Glutamatergic neuron (in vitro differentiated cells): Measurements from ENCODE around the gene GLT8D2. TPM values are rescaled to one million over a fixed set of nuclear protein-coding genes. Genes with fewer than 3 reads are reported as not detected.

Source experiments
- DNase-seq: peaks from one replicate; pipeline ENCODE4 v3.0.0; 2022
- H3K27ac Mint-ChIP-seq: one replicate; pipeline ENCODE4 v1.8.0; 2020; ENCODE audit warnings: mild to moderate bottlenecking, mixed read lengths, inconsistent platforms; ENCODE audit not compliant: unreplicated experiment
- H3K27me3 Mint-ChIP-seq: one replicate; pipeline ENCODE4 v1.8.0; 2020; ENCODE audit warnings: mild to moderate bottlenecking, moderate library complexity, mixed read lengths, inconsistent platforms; ENCODE audit not compliant: unreplicated experiment
- H3K36me3 Mint-ChIP-seq: one replicate; pipeline ENCODE4 v1.8.0; 2020; ENCODE audit warnings: mild to moderate bottlenecking, mixed read lengths, inconsistent platforms; ENCODE audit not compliant: unreplicated experiment
- H3K4me1 Mint-ChIP-seq: one replicate; pipeline ENCODE4 v1.8.0; 2020; ENCODE audit warnings: mild to moderate bottlenecking, low read depth, mixed read lengths, inconsistent platforms; ENCODE audit not compliant: unreplicated experiment
- H3K4me3 Mint-ChIP-seq: one replicate; pipeline ENCODE4 v1.8.0; 2020; ENCODE audit warnings: mild to moderate bottlenecking, mixed read lengths, inconsistent platforms; ENCODE audit not compliant: unreplicated experiment
- H3K9me3 Mint-ChIP-seq: one replicate; pipeline ENCODE4 v1.8.0; 2020; ENCODE audit warnings: mild to moderate bottlenecking, moderate library complexity, mixed read lengths, inconsistent platforms; ENCODE audit not compliant: unreplicated experiment
- total RNA-seq: library from RNA; stranded (reverse); fragmentation: NEBNext Ultra II Directional; extraction: Animal tissue kit (Norgen Biotek cat#: 25700); gene quantifications from one replicate; pipeline ENCODE4 v1.2.1, GENCODE V29; 2021; ENCODE audit not compliant: unreplicated experiment
- TF ChIP-seq, protein P1 (sequence below): fragments of 200-600 bp; sonication (generic); IDR thresholded peaks from one replicate; pipeline ENCODE4 v1.5.0; 2021; ENCODE audit not compliant: partially characterized antibody, unreplicated experiment

Gene GLT8D2
- total RNA-seq, 1 donor from 2014 or later, result not detected

DNA sequence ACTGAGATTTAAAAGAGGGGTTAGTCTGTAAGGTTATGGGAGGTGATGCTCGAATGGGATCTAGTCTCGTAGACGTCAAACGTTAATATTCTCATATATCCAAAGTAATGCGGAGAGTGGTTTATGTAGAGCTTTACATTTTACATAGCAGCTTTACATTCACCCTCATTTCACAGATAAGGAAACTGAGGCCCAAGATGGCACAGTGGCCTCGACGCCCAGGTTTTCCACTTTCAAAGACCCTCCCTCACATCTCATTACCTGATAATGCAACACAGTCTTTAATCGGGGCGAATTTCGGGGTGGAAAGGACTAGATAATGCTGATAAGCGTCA lies 84.8 kb downstream of the GLT8D2 start:
- TF ChIP-seq, protein P1, sequence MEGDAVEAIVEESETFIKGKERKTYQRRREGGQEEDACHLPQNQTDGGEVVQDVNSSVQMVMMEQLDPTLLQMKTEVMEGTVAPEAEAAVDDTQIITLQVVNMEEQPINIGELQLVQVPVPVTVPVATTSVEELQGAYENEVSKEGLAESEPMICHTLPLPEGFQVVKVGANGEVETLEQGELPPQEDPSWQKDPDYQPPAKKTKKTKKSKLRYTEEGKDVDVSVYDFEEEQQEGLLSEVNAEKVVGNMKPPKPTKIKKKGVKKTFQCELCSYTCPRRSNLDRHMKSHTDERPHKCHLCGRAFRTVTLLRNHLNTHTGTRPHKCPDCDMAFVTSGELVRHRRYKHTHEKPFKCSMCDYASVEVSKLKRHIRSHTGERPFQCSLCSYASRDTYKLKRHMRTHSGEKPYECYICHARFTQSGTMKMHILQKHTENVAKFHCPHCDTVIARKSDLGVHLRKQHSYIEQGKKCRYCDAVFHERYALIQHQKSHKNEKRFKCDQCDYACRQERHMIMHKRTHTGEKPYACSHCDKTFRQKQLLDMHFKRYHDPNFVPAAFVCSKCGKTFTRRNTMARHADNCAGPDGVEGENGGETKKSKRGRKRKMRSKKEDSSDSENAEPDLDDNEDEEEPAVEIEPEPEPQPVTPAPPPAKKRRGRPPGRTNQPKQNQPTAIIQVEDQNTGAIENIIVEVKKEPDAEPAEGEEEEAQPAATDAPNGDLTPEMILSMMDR, result no peak
- Mint-ChIP-seq H3K4me1 (peaks cover 10% of the 10 kb centered on the region), H3K27me3 (peaks cover 11% of the 10 kb centered on the region), H3K27ac (peak overlapping the region; percentile 100), H3K9me3 (peaks cover 7% of the 10 kb centered on the region), H3K36me3 (no peaks in the 10 kb centered on the region), H3K4me3 (peak overlapping the region; percentile 94)
- DNase-seq, result no peak

DNA sequence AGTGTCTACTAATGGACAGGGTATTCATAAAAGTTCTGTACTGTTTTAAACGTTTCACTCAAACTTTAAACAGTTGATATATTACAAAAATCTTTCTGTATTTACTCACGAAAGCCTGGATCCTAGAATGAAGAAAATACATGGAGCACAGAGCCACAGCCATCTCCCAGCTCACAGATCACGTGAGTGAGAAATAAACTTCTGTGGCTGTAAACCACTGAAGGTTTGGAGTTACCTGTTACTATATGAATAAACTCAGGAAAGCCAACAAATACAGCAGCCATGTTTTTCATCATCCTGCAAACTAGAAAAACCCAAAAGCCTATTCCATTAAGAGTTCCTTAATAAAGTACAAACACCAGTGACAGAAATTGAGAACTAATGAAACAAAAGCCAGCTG lies 85.2 kb downstream of the GLT8D2 start:
- no peaks in the 10 kb centered on the region for H3K36me3 Mint-ChIP-seq
- peak overlapping the region; percentile 94 for H3K4me3 Mint-ChIP-seq
- peaks cover 11% of the 10 kb centered on the region for H3K27me3 Mint-ChIP-seq
- TF ChIP-seq, protein P1, result no peak
- DNase-seq, result no peak
- peaks cover 7% of the 10 kb centered on the region for H3K9me3 Mint-ChIP-seq
- H3K27ac Mint-ChIP-seq, result peak overlapping the region; percentile 100
- peaks cover 10% of the 10 kb centered on the region for H3K4me1 Mint-ChIP-seq

DNA sequence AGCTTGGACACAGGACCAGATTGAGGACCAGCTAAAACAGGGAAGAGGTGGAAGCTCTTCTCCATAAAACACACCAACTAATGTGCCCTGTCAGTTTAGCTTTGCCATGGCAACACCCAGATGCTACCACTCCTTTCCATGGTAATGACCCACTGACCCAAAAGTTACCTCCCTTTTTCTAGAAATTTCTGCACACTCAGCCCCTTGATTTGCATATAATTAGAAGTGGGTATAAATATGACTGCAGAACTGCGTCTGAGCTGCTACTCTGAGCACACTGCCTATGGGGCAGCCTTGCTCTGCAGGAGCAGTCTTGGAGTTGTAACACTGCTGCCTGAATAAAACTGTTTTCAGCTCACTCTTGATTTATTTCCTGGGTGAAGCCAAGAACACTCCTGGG lies 87.5 kb downstream of the GLT8D2 start:
- H3K36me3 Mint-ChIP-seq, result no peaks in the 10 kb centered on the region
- H3K27me3 Mint-ChIP-seq, result peaks cover 10% of the 10 kb centered on the region
- peaks cover 9% of the 10 kb centered on the region for H3K9me3 Mint-ChIP-seq
- TF ChIP-seq, protein P1, result no peak
- no peak overlapping the region for H3K27ac Mint-ChIP-seq
- no peak overlapping the region for H3K4me3 Mint-ChIP-seq
- DNase-seq, result no peak
- peaks cover 7% of the 10 kb centered on the region for H3K4me1 Mint-ChIP-seq

DNA sequence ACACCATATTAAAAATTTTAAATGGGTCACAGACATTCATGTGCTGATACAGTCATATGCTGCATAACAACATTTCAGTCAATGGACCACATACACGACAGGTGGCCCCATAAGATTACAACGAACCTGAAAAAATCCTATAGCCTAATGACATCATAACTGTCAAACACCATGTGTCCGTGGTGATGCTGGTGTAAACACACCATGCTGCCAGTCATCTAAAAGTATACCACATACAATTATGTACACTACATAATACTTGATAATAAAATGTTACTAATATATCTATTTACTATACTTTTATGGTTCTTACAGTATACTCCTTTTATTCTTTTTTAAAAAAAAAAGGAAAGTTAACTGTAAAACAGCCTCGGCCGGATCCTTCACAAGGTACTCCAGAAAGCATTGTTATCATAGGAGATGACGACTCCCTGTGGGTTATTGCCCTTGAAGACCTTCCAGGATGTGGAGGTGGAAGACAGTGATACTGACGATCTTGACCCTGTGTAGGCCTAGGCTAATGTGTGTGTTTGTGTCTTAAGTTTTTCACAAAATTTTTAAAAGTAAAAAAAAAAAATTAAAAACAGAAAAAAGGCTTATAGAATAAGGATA lies 89.3 kb downstream of the GLT8D2 start:
- no peak overlapping the region for H3K4me3 Mint-ChIP-seq
- H3K27me3 Mint-ChIP-seq, result peaks cover 16% of the 10 kb centered on the region
- H3K4me1 Mint-ChIP-seq, result peaks cover 7% of the 10 kb centered on the region
- peaks cover 18% of the 10 kb centered on the region for H3K9me3 Mint-ChIP-seq
- H3K36me3 Mint-ChIP-seq, result peaks cover 4% of the 10 kb centered on the region
- DNase-seq, result no peak
- TF ChIP-seq, protein P1, result no peak
- H3K27ac Mint-ChIP-seq, result peak overlapping the region; percentile 38

DNA sequence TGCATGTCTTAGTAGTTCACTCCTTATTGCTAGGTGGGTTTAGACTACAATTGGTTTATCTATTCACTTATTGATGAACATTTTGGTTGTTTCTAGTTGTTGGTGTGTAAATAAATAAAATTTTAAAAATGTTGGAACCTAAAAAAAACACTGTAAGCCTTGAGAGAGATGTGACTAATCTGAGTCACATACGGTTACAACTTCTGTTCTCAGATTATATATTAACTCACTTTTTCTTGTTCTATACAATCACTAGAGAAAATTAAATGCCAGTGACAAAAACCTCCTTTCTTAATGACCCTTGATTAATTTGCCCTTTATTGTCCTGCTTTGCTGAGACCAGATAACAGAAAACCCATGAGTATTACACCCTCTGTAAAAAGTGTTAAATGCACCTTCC lies 91.4 kb downstream of the GLT8D2 start:
- TF ChIP-seq, protein P1, result no peak

More for the DNA sequence above, 91.4 kb downstream of the GLT8D2 start:
- Mint-ChIP-seq H3K4me3 (peak overlapping the region; percentile 68), H3K27ac (peak overlapping the region; percentile 73), H3K27me3 (peaks cover 9% of the 10 kb centered on the region), H3K9me3 (peaks cover 13% of the 10 kb centered on the region), H3K4me1 (peaks cover 8% of the 10 kb centered on the region), H3K36me3 (peaks cover 7% of the 10 kb centered on the region)
- DNase-seq, result no peak
